MG63 (cell line): ENCODE results near the gene EDIL3. TPM values are rescaled to one million over a fixed set of nuclear protein-coding genes. Genes with fewer than 3 reads are reported as not detected.

Experiments
- DNase-seq: peaks from one replicate; pipeline ENCODE4 v3.0.0-alpha.2; 2020
- H3K27me3 ChIP-seq: fragments of 250-450 bp; sonication (Bioruptor Pico); 2 replicates; pipeline ENCODE4 v1.5.1; 2020; ENCODE audit warnings: mild to moderate bottlenecking, moderate library complexity
- H3K36me3 ChIP-seq: fragments of 250-450 bp; sonication (Bioruptor Pico); 2 replicates; pipeline ENCODE4 v1.5.1; 2020; ENCODE audit warnings: mild to moderate bottlenecking, moderate library complexity
- H3K4me3 ChIP-seq: fragments of 250-450 bp; sonication (Bioruptor Pico); 2 replicates; pipeline ENCODE4 v1.5.1; 2020; ENCODE audit warnings: mild to moderate bottlenecking, moderate library complexity
- H3K9me3 ChIP-seq: fragments of 250-450 bp; sonication (Bioruptor Pico); 2 replicates; pipeline ENCODE4 v1.5.1; 2020; ENCODE audit warnings: mild to moderate bottlenecking, moderate library complexity
- total RNA-seq: library from RNA; depleted of rRNA; stranded (reverse); fragments of >200 nt; shearing (Covaris generic); gene quantifications from 2 replicates; pipeline ENCODE4 v1.2.3, GENCODE V29; 2014; ENCODE audit warnings: low replicate concordance

Gene EDIL3
- total RNA-seq, 1 experiment from 2014 or later: 3.0 TPM

- Histone ChIP-seq H3K36me3 (no peaks in the 10 kb centered on the region), H3K9me3 (no peaks in the 10 kb centered on the region), H3K4me3 (peak overlapping the region; percentile 46), H3K27me3 (peaks cover 71% of the 10 kb centered on the region)
- DNase-seq: peak; percentile 56
Measured at GRCh38 chr5:84382363-84383295, 2.1 kb downstream of the EDIL3 start.

GRCh38 chr5:84381502-84382362 is 2.9 kb downstream of the EDIL3 start:
- no peak for DNase-seq
- peak overlapping the region; percentile 46 for H3K4me3 ChIP-seq
- H3K36me3 ChIP-seq: no peaks in the 10 kb centered on the region

GRCh38 chr5:84379749-84380148 is 4.9 kb downstream of the EDIL3 start:
- peaks cover 49% of the 10 kb centered on the region for H3K27me3 ChIP-seq
- no peak for DNase-seq
- H3K36me3 ChIP-seq: no peaks in the 10 kb centered on the region
- H3K4me3 ChIP-seq: no peak overlapping the region
- no peaks in the 10 kb centered on the region for H3K9me3 ChIP-seq

More at GRCh38 chr5:84381502-84382362, 2.9 kb downstream of the EDIL3 start:
- Histone ChIP-seq H3K9me3 (no peaks in the 10 kb centered on the region), H3K27me3 (peaks cover 66% of the 10 kb centered on the region)

- Histone ChIP-seq H3K9me3 (no peaks in the 10 kb centered on the region), H3K36me3 (no peaks in the 10 kb centered on the region), H3K27me3 (peaks cover 45% of the 10 kb centered on the region), H3K4me3 (no peak overlapping the region)
- DNase-seq: no peak
Measured at GRCh38 chr5:84378961-84379360, 5.7 kb downstream of the EDIL3 start.

- H3K27me3 ChIP-seq: peaks cover 40% of the 10 kb centered on the region
Measured at GRCh38 chr5:84378420-84378819, 6.3 kb downstream of the EDIL3 start.

GRCh38 chr5:84376346-84376745 is 8.3 kb downstream of the EDIL3 start:
- no peak for DNase-seq
- Histone ChIP-seq H3K9me3 (no peaks in the 10 kb centered on the region), H3K4me3 (no peak overlapping the region), H3K27me3 (peaks cover 22% of the 10 kb centered on the region), H3K36me3 (no peaks in the 10 kb centered on the region)

More at GRCh38 chr5:84378420-84378819, 6.3 kb downstream of the EDIL3 start:
- no peaks in the 10 kb centered on the region for H3K36me3 ChIP-seq
- H3K9me3 ChIP-seq: no peaks in the 10 kb centered on the region
- H3K4me3 ChIP-seq: no peak overlapping the region
- no peak for DNase-seq

GRCh38 chr5:84374568-84374967 is 10.1 kb downstream of the EDIL3 start:
- Histone ChIP-seq H3K27me3 (peaks cover 17% of the 10 kb centered on the region), H3K4me3 (no peak overlapping the region), H3K9me3 (no peaks in the 10 kb centered on the region), H3K36me3 (no peaks in the 10 kb centered on the region)
- no peak for DNase-seq

- no peak for DNase-seq
- Histone ChIP-seq H3K9me3 (no peaks in the 10 kb centered on the region), H3K27me3 (peaks cover 9% of the 10 kb centered on the region), H3K36me3 (no peaks in the 10 kb centered on the region), H3K4me3 (no peak overlapping the region)
Measured at GRCh38 chr5:84373506-84373905, 11.2 kb downstream of the EDIL3 start.

- H3K27me3 ChIP-seq: peaks cover 9% of the 10 kb centered on the region
- no peak overlapping the region for H3K4me3 ChIP-seq
- no peaks in the 10 kb centered on the region for H3K36me3 ChIP-seq
- no peak for DNase-seq
- no peaks in the 10 kb centered on the region for H3K9me3 ChIP-seq
Measured at GRCh38 chr5:84372066-84372695, 12.5 kb downstream of the EDIL3 start.

- Histone ChIP-seq H3K36me3 (no peaks in the 10 kb centered on the region), H3K27me3 (peaks cover 9% of the 10 kb centered on the region), H3K9me3 (no peaks in the 10 kb centered on the region), H3K4me3 (no peak overlapping the region)
- no peak for DNase-seq
Measured at GRCh38 chr5:84370176-84370575, 14.5 kb downstream of the EDIL3 start.

- no peaks in the 10 kb centered on the region for H3K9me3 ChIP-seq
- no peak for DNase-seq
- no peak overlapping the region for H3K4me3 ChIP-seq
- H3K36me3 ChIP-seq: no peaks in the 10 kb centered on the region
- peaks cover 1% of the 10 kb centered on the region; the same call in 1 of the 2 replicates for H3K27me3 ChIP-seq
Measured at GRCh38 chr5:84364043-84364442, 20.6 kb downstream of the EDIL3 start.

- DNase-seq: no peak
- Histone ChIP-seq H3K27me3 (peaks cover 3% of the 10 kb centered on the region; the same call in 1 of the 2 replicates), H3K4me3 (no peak overlapping the region), H3K9me3 (no peaks in the 10 kb centered on the region), H3K36me3 (no peaks in the 10 kb centered on the region)
Measured at GRCh38 chr5:84362061-84362720, 22.5 kb downstream of the EDIL3 start.

- Histone ChIP-seq H3K36me3 (no peaks in the 10 kb centered on the region), H3K9me3 (no peaks in the 10 kb centered on the region), H3K4me3 (no peak overlapping the region), H3K27me3 (peaks cover 3% of the 10 kb centered on the region; the same call in 1 of the 2 replicates)
- DNase-seq: no peak
Measured at GRCh38 chr5:84361572-84361971, 23.1 kb downstream of the EDIL3 start.

GRCh38 chr5:84360056-84360455 is 24.6 kb downstream of the EDIL3 start:
- peaks cover 9% of the 10 kb centered on the region for H3K27me3 ChIP-seq
- H3K9me3 ChIP-seq: no peaks in the 10 kb centered on the region
- no peak overlapping the region for H3K4me3 ChIP-seq
- no peak for DNase-seq
- H3K36me3 ChIP-seq: no peaks in the 10 kb centered on the region

- H3K9me3 ChIP-seq: no peaks in the 10 kb centered on the region
- peaks cover 9% of the 10 kb centered on the region for H3K27me3 ChIP-seq
- H3K4me3 ChIP-seq: no peak overlapping the region
- no peak for DNase-seq
- no peaks in the 10 kb centered on the region for H3K36me3 ChIP-seq
Measured at GRCh38 chr5:84354101-84354500, 30.6 kb downstream of the EDIL3 start.

GRCh38 chr5:84344788-84345187 is 39.9 kb downstream of the EDIL3 start:
- no peaks in the 10 kb centered on the region for H3K27me3 ChIP-seq
- no peak for DNase-seq
- no peaks in the 10 kb centered on the region for H3K9me3 ChIP-seq
- no peaks in the 10 kb centered on the region for H3K36me3 ChIP-seq
- H3K4me3 ChIP-seq: no peak overlapping the region
